ENCODE measurements around the gene SNTN.

Gene SNTN

DNA sequence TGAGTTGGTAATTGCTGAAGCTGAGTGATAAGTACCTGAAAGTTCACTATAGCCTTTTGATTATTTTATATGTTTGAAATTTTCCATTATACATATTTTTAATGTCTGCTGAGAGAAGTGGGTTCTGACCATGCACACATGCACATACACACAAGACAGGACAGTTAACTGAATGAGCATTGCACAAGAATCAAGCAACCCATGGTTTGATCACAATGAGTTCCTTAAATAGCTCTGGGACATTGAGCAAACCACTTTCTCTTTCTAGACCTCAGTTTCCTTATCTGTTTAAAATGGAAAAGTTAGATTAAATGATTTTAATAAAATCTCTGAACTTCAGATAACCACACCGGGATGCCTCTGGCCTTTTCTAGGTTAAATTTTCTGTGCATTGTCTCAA, 26.7 kb downstream of the SNTN start:
- DNase-seq: no peak

DNA sequence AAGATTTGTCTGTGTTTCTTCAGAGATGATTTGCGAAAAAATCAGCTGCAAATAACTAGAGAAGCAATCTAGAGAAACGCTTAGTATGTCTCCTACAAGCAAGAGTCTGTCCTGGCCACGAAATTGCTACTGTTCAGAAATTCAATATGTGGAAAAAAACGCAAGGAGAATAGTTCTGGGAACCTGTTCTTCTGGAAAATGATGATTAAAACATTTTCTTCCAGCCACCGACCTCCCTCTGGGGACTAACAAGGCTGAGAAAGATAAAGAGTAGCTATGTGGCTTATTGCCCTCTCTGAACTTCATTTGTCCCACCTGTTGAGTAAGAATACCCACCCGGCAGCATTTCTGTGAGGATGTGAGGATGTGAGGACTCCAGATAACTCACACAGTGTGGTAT, 31.6 kb downstream of the SNTN start:
- DNase-seq: no peak

DNA sequence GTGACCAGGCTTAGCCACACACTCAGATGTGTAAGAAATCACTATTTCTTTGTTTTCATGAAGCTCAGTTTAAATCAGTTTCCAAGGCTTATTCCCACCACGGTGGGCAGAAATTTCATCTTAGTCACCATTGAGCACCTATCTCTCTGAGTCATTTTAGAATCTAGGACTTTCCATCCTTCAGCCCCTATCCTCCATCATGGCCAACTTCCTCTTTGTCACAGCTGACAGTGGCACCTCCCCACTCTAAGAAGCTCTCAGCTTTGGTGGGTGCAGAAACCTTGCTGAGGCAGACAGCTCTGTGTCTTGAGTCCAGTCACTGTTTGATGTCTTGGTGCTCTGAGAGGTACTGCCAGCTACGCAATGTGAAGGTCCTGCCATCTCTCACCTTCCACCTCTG, 32.9 kb downstream of the SNTN start:
- no peak for DNase-seq

DNA sequence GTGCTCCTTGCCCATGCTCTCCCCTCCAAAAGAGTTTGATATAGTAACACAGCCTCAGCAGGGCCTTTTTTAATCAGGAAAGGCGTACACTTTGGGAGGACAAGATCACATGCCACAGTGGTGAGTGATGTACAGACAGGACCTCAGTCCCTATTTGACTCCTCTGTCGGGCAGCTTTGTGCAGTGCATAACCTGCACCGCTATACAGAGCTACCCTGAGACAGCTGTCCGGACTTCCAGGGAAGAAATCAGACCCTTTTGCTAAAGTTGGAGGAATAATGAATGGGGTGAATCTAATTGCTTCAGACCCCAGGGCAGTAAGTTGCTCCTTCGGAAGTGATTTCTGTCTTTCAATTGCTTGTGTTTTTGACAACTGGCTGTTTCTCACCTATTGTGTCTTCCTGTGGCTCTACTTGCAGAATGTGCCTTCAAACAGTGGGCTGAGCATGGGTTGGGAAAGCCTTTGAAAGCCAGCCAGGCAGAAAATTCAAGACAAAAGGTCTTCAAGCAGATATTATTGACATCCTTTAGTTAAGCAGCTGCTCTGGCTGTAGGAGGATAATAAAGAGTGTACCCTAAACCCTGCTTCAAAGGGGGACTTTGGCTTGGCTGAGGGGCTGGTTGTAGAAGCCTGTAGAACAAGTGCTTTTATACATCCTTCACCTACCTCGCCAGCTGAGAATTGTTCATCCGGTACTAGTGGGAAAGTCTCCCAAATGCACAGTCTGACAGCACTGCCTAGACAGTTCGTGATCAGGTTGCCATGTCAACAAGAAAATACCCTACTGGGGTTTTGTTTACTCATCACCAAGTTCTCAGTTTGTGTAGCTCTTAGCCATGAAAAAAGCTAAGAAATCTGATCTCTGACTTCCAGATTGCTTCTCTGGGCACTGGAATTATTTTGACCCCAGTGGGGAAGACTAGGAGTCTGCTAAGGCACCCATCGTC, 35.1 kb downstream of the SNTN start:
- DNase-seq: no peak

DNA sequence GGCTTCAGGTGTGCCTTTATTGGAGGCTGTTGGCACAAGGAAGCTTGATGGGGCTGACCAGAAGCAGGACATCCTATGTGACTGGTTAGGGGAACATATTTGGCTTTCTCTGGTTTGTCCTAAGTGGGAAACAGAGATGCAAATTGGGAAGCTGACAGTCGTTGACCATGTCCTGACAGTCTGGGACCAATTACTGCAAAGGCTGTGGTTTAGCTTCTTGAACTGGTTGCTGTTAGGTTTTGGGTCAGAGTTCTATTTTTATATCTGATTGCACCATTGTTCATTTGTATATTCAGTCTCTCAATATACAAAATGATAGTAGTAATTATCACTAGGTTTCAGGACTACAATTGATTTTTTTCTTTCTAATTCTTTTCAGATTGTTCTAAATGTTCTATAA, 36.8 kb downstream of the SNTN start:
- no peak for DNase-seq

DNA sequence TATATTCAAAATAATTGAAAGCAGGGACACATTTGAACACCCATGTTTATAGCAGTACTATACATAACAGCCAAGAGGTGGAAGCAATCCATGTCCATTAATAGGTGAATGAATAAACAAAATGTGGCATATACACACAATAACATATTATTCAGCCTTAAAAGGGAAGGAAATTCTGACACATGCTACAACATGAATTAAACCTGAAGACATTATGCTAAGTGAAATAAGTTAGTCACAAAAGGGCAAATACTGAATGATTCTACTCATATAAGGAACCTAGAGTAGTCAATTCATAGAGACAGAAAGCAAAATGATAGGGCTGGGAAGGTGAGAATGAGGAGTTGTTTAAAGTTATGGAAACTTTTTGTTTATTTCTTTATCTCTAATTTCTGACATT, 40.9 kb downstream of the SNTN start:
- DNase-seq: no peak

DNA sequence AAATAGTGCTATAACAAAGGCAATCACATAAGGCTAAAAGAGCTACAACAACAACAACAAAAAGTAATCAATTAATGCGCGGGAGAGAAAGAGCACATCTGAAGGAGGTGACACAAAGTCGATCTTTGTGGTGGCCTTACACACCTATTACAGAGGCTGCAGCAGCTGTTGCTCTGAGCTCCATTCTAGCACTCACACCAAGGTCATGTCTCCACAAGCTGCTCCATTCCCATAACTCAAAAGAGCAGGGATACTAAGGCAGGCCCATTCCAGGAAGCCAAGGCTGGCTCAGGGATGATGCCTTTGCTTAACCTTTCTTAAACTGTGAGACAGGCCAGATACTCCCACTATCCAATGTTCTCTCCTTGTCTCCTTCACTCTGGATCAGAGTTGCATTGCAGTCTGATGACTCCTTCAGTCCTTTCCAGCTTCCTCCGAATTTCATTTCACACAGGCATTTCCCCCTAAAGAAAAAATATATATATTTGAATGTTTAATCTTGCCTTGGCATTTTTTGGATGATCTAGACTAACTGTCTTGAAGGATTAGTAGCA, 52.7 kb downstream of the SNTN start:
- DNase-seq: no peak

DNA sequence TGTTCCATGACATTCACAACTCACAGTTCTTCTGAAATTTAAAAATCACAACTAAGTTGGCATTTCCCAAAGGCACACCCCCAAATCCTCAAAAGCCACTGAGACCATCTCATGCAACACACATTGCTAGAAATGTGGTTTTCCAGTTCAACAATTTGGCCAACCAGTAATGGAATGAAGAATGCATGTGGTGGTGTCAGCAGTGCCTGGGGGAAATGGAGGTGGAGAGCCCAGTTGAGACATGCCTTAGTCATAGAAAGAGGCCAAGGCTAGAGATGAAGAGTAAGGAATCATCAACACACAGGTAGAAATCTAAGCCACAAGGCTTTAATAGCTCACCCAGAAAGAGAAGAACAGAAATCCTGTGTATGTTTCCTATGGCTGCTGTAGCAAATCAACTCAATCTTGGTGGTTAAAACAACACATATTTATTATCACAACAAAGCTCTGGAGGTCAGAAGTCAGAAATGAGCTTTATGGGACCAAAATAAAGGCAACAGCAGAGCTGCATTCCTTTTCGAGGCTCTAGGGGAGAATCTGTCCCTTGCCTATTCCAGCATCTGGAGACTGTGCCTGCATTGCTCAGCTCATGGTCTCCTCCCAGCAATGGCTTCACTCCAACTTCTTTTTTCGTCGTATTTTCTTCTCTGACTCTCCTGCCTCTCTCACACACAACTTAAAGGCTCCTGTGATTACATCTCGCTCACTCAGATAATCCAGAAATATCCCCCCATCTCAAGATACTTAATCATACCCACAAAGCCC, 54.0 kb downstream of the SNTN start:
- no peak for DNase-seq

DNA sequence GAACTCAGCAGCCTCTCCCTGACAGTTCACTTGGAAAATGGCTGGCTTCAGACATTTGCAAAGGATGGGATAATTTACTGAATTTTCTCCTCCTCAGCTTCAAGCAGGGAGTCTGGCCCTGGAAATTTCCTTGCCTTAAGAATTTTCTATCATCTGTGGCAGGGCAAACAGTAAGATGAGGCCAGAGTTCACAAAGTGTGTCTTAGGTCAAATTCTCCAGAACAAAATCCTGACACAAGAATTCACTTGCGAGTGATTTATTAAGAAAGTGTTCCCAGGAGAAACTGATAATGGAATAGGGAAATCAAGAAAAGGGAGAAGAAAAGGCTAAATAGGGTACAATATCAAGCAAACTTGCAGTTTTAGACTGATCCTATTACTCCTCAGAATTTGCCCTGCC, 55.3 kb downstream of the SNTN start:
- DNase-seq: no peak

DNA sequence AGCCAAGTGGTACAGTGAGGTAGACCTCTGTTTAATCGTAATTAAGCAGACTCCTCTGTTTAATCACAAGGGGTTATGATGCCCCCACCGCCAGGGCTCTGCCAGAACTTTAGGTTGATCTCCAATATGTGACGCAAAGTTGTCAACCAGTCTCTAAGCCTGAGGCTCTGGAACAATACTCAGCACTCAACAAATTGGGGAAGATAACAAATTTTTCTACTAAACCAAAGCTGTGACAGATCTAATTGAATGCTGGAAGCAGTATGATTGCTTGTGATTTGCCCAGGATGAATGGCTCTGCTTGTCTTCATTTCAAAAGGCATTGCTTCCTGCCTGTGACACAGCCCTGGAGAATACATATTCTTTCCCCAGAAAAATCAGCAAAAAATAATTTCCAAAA, 57.1 kb downstream of the SNTN start:
- DNase-seq: no peak
